H9 (cell line): Measurements from ENCODE around the gene RASA2. TPM values are rescaled to one million over a fixed set of nuclear protein-coding genes. Genes with fewer than 3 reads are reported as not detected.

Experiments used
- DNase-seq: peaks from one replicate; pipeline ENCODE4 v3.0.0-alpha.2; 2017
- H2AFZ ChIP-seq: one replicate; pipeline ENCODE4 v1.6.1; 2013; ENCODE audit warnings: mild to moderate bottlenecking, low read length, control low read depth, moderate library complexity
- H2AK5ac ChIP-seq: 2 replicates; pipeline ENCODE4 v1.6.1; 2013; ENCODE audit warnings: low read length, control low read depth, mixed read lengths; ENCODE audit not compliant: insufficient read length
- H2BK120ac ChIP-seq: one replicate; pipeline ENCODE4 v1.6.1; 2013; ENCODE audit warnings: low read depth, mild to moderate bottlenecking, low read length, control low read depth, inconsistent platforms; ENCODE audit not compliant: poor library complexity, severe bottlenecking
- H2BK12ac ChIP-seq: 2 replicates; pipeline ENCODE4 v1.6.1; 2013; ENCODE audit warnings: low read length, control low read depth, mixed read lengths, low read depth; ENCODE audit not compliant: insufficient read length
- H2BK15ac ChIP-seq: 2 replicates; pipeline ENCODE4 v1.6.1; 2013; ENCODE audit warnings: low read depth, low read length, control low read depth
- H2BK20ac ChIP-seq: one replicate; pipeline ENCODE4 v1.6.1; 2013; ENCODE audit warnings: low read depth, mild to moderate bottlenecking, low read length, control low read depth, inconsistent platforms; ENCODE audit not compliant: poor library complexity, severe bottlenecking
- H2BK5ac ChIP-seq: 2 replicates; pipeline ENCODE4 v1.6.1; 2013; ENCODE audit warnings: low read length, control low read depth, mixed read lengths; ENCODE audit not compliant: insufficient read length
- H3K14ac ChIP-seq: 2 replicates; pipeline ENCODE4 v1.6.1; 2013; ENCODE audit warnings: low read length, control low read depth; ENCODE audit not compliant: insufficient read depth
- H3K18ac ChIP-seq: 2 replicates; pipeline ENCODE4 v1.6.1; 2013; ENCODE audit warnings: low read depth, mild to moderate bottlenecking, mixed read lengths, low read length, control low read depth; ENCODE audit not compliant: insufficient read length
- H3K23ac ChIP-seq: 2 replicates; pipeline ENCODE4 v1.6.1; 2013; ENCODE audit warnings: low read length, control low read depth, mixed read lengths, low read depth; ENCODE audit not compliant: insufficient read length
- H3K23me2 ChIP-seq: 2 replicates; pipeline ENCODE4 v1.6.1; 2013; ENCODE audit warnings: low read depth, mild to moderate bottlenecking, mixed read lengths, low read length, control low read depth; ENCODE audit not compliant: insufficient read length, poor library complexity, severe bottlenecking
- H3K27ac ChIP-seq: 2 replicates; pipeline ENCODE4 v1.5.1; 2013; ENCODE audit warnings: low read length, control low read depth, mixed read lengths, low read depth; ENCODE audit not compliant: insufficient read length
- H3K27me3 ChIP-seq: 2 replicates; pipeline ENCODE4 v1.6.1; 2013; ENCODE audit warnings: low read length, control low read depth, inconsistent platforms; ENCODE audit not compliant: insufficient read depth
- H3K4ac ChIP-seq: 2 replicates; pipeline ENCODE4 v1.6.1; 2013; ENCODE audit warnings: low read depth, mild to moderate bottlenecking, control low read depth, inconsistent platforms, low read length, moderate library complexity
- H3K4me1 ChIP-seq: 2 replicates; pipeline ENCODE4 v1.6.1; 2013; ENCODE audit warnings: low read length, control low read depth, inconsistent platforms; ENCODE audit not compliant: insufficient read depth
- H3K4me2 ChIP-seq: 2 replicates; pipeline ENCODE4 v1.6.1; 2013; ENCODE audit warnings: low read length, control low read depth, mixed read lengths; ENCODE audit not compliant: insufficient read length, insufficient read depth
- H3K56ac ChIP-seq: 2 replicates; pipeline ENCODE4 v1.6.1; 2013; ENCODE audit warnings: low read depth, mild to moderate bottlenecking, mixed read lengths, low read length, control low read depth; ENCODE audit not compliant: insufficient read length
- H3K79me1 ChIP-seq: 2 replicates; pipeline ENCODE4 v1.6.1; 2013; ENCODE audit warnings: low read depth, mild to moderate bottlenecking, moderate library complexity, low read length, control low read depth, inconsistent platforms; ENCODE audit not compliant: insufficient read depth, poor library complexity, severe bottlenecking
- H3K79me2 ChIP-seq: 2 replicates; pipeline ENCODE4 v1.6.1; 2013; ENCODE audit warnings: low read length, control low read depth, inconsistent platforms; ENCODE audit not compliant: insufficient read depth
- H3K9ac ChIP-seq: 2 replicates; pipeline ENCODE4 v1.6.1; 2013; ENCODE audit warnings: low read length, control low read depth, mixed read lengths; ENCODE audit not compliant: insufficient read length; ENCODE audit errors: extremely low read depth
- H3K9me3 ChIP-seq: one replicate; pipeline ENCODE4 v1.6.1; 2013; ENCODE audit warnings: low read depth, low read length, inconsistent platforms; ENCODE audit not compliant: control insufficient read depth
- H3T11ph ChIP-seq: one replicate; pipeline ENCODE4 v1.6.1; 2013; ENCODE audit warnings: mild to moderate bottlenecking, low read length, control low read depth, inconsistent platforms
- H4K20me1 ChIP-seq: one replicate; pipeline ENCODE4 v1.6.1; 2013; ENCODE audit not compliant: control insufficient read depth, insufficient read length, insufficient read depth
- H4K5ac ChIP-seq: 2 replicates; pipeline ENCODE4 v1.6.1; 2013; ENCODE audit warnings: low read depth, mild to moderate bottlenecking, mixed read lengths, low read length, control low read depth; ENCODE audit not compliant: insufficient read length
- H4K8ac ChIP-seq: replicated peaks from 2 replicates; pipeline ENCODE4 v1.6.1; 2013; ENCODE audit warnings: low read length, control low read depth, mixed read lengths, low read depth; ENCODE audit not compliant: insufficient read length
- H4K91ac ChIP-seq: 2 replicates; pipeline ENCODE4 v1.6.1; 2013; ENCODE audit warnings: low read depth, mild to moderate bottlenecking, moderate library complexity, mixed read lengths, low read length, control low read depth; ENCODE audit not compliant: insufficient read length
- H3K27ac Mint-ChIP-seq, 3 experiments: 2 replicates in 2 of 3; 3 replicates in 1 of 3; pipeline ENCODE4 v1.8.0; 2020 to 2021; ENCODE audit warnings: mixed read lengths in 3 of 3, mild to moderate bottlenecking in 1 of 3, moderate library complexity in 1 of 3
- H3K27me3 Mint-ChIP-seq: 2 replicates; pipeline ENCODE4 v1.8.0; 2021; ENCODE audit warnings: low read depth, mild to moderate bottlenecking, moderate library complexity, mixed read lengths
- H3K36me3 Mint-ChIP-seq, 3 experiments: 2 replicates in 2 of 3; 3 replicates in 1 of 3; pipeline ENCODE4 v1.8.0; 2020 to 2021; ENCODE audit warnings: low read depth in 3 of 3, mixed read lengths in 3 of 3; ENCODE audit not compliant: insufficient read depth in 1 of 3
- H3K4me1 Mint-ChIP-seq, 2 experiments: 2 replicates each; pipeline ENCODE4 v1.8.0; 2020; ENCODE audit warnings: mixed read lengths in 2 of 2
- H3K4me3 Mint-ChIP-seq, 2 experiments: 2 replicates in 1 of 2; 3 replicates in 1 of 2; pipeline ENCODE4 v1.8.0; 2020 to 2021; ENCODE audit warnings: mild to moderate bottlenecking in 2 of 2, mixed read lengths in 2 of 2, moderate library complexity in 1 of 2
- H3K9me3 Mint-ChIP-seq, 2 experiments: 2 replicates in 1 of 2; 3 replicates in 1 of 2; pipeline ENCODE4 v1.8.0; 2020; ENCODE audit warnings: mild to moderate bottlenecking in 2 of 2, mixed read lengths in 2 of 2, moderate library complexity in 1 of 2
- CTCF ChIP-seq: fragments of 200-600 bp; sonication (generic); conservative IDR thresholded peaks from 3 replicates; pipeline ENCODE4 v1.8.0; 2021; ENCODE audit warnings: antibody characterized with exemption, mild to moderate bottlenecking
- total RNA-seq: library from RNA; stranded (reverse); gene quantifications from 2 replicates; pipeline ENCODE4 v1.2.1, GENCODE V29; 2021

RASA2 gene
- total RNA-seq, 1 experiment from 2014 or later, result 24.4 TPM

GRCh38 chr3:141529256-141529655 is 42.4 kb downstream of the RASA2 start:
- H4K5ac ChIP-seq, result no peak overlapping the region
- no peak for DNase-seq
- Mint-ChIP-seq H3K4me1 (peaks cover 12 to 13% of the 10 kb centered on the region in 2 experiments), H3K36me3 (peaks cover 0 to 3% (median 0%) of the 10 kb centered on the region in 3 experiments; a peak in 3 of 7 replicates), H3K27ac (no peak overlapping the region), H3K4me3 (no peak overlapping the region), H3K27me3 (no peaks in the 10 kb centered on the region), H3K9me3 (no peaks in the 10 kb centered on the region)
- H2BK120ac ChIP-seq, result no peak overlapping the region
- no peak overlapping the region for H2BK15ac ChIP-seq
- H4K91ac ChIP-seq, result no peak overlapping the region
- H3T11ph ChIP-seq, result no peak overlapping the region
- H3K4ac ChIP-seq, result no peak overlapping the region
- no peaks in the 10 kb centered on the region for H3K23me2 ChIP-seq
- no peak overlapping the region for H3K27ac ChIP-seq
- no peak overlapping the region for H3K23ac ChIP-seq
- no peak overlapping the region for H2AK5ac ChIP-seq
- no peak overlapping the region for H2BK20ac ChIP-seq
- H4K20me1 ChIP-seq, result no peaks in the 10 kb centered on the region
- H3K14ac ChIP-seq, result no peak overlapping the region
- H3K4me2 ChIP-seq, result no peak overlapping the region
- H2AFZ ChIP-seq, result no peak overlapping the region
- H2BK5ac ChIP-seq, result no peak overlapping the region
- H4K8ac ChIP-seq, result no peak overlapping the region
- no peak for TF ChIP-seq CTCF
- H3K79me1 ChIP-seq, result no peaks in the 10 kb centered on the region
- no peak overlapping the region for H3K9ac ChIP-seq
- H3K9me3 ChIP-seq, result no peaks in the 10 kb centered on the region
- H3K79me2 ChIP-seq, result no peaks in the 10 kb centered on the region
- H2BK12ac ChIP-seq, result no peak overlapping the region
- no peak overlapping the region for H3K56ac ChIP-seq
- H3K27me3 ChIP-seq, result no peaks in the 10 kb centered on the region
- no peak overlapping the region for H3K18ac ChIP-seq
- H3K4me1 ChIP-seq, result no peaks in the 10 kb centered on the region
